ENCODE results near the gene UQCC5.

DNA sequence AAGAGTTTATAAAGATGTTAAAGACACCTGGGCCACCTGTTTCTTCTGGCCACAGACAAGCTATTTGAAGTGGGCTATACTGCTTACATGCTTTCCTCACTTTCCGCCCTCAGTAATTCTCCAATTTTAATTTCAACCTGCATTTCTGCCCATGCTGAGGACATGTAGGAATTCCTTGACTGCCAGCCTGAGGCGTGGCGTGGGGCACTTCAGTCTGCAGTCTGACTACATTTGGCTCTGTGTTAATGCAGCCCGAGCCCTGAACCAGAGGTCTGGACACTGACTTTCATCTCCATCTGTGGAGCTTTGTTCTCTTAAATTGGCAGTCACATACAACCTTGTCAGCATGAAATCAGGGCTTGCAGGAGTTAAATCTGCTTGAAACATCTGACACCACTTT, 8.5 kb downstream of the UQCC5 start:
- TF ChIP-seq CTCF (IDR thresholded peaks at IDR 0.05) (no peak), POLR2A (IDR thresholded peaks at IDR 0.05) (no peak)

All from uterus (tissue), 2 donors.